Putamen (tissue), 1 donor: ENCODE data around the gene THAP12.
"Not testable (repeated sequence)": the region's sequence is repeated elsewhere in the genome, so short reads cannot be mapped to it uniquely, and the experiment has no call there.

Experiments
- DNase-seq: peaks from one replicate; pipeline ENCODE4 v3.0.0-alpha.2; 2016; ENCODE audit warnings: low spot score

The THAP12 gene, protein sequence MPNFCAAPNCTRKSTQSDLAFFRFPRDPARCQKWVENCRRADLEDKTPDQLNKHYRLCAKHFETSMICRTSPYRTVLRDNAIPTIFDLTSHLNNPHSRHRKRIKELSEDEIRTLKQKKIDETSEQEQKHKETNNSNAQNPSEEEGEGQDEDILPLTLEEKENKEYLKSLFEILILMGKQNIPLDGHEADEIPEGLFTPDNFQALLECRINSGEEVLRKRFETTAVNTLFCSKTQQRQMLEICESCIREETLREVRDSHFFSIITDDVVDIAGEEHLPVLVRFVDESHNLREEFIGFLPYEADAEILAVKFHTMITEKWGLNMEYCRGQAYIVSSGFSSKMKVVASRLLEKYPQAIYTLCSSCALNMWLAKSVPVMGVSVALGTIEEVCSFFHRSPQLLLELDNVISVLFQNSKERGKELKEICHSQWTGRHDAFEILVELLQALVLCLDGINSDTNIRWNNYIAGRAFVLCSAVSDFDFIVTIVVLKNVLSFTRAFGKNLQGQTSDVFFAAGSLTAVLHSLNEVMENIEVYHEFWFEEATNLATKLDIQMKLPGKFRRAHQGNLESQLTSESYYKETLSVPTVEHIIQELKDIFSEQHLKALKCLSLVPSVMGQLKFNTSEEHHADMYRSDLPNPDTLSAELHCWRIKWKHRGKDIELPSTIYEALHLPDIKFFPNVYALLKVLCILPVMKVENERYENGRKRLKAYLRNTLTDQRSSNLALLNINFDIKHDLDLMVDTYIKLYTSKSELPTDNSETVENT

DNA sequence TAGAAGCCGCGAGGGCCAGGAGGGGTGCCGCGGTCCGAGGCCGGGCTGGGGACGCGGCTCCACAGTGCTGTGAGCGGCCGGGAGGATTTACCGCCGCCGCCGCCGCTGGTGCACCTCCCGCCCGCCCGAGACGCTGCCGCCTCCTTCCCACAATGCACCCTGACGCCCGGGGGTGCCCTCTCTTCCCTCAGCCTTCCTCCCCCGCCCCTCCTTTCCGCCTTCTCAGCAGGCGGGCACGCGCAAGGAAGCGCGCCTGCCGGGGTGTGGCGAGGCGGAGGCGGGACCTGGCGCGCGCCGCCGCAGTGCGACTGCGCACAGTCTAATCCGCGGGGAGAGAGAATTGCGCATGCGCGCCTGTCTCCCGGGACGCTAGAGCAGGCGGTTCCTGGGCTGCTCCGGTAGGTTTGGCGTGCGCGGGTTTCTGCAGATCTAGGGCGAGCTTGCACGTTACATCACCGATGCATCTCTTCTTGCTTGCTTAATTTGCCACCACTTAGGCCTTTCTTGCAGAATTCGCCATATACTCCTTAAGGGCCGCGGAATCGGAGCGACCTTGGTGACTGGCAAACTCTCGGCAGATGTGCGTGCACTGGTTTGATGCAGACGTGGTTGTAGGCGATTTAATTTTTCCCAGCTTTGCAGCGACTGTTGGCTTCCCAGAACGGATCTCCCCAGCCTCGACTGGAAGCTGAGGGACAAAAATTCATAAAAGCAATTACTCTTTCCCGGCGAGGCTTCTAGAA, at the start of gene THAP12, which contains the start of gene GVQW3:
TSS of gene THAP12 (minus strand) at position 156 of the 743 bp plus-strand sequence. CDS start 296 bp downstream, outside the sequence.
TSS of gene GVQW3 (plus strand) at position 347 of the 743 bp plus-strand sequence. CDS start 506 bp downstream, outside the sequence.
- peak; percentile 99 for DNase-seq

DNA sequence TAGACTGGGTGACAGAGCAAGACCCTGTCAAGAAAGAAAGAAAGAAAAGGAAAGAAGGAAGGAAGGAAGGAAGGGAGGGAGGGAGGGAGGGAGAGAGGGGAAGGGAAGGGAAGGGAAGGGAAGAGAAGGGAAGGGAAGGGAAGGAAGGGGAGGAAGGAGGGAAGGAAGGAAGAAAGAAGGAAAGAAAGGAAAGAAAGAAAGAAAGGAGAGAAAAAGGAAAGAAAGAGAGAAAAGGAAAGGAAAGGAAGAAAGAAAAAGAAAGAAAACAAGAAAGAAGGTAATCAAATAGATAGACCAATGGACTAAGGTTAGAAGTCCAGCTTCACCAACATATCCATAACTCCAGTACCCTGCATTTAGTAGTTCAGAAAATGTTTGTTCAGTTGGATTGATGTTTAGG, 45.7 kb upstream of the THAP12 start:
- DNase-seq = no peak

DNA sequence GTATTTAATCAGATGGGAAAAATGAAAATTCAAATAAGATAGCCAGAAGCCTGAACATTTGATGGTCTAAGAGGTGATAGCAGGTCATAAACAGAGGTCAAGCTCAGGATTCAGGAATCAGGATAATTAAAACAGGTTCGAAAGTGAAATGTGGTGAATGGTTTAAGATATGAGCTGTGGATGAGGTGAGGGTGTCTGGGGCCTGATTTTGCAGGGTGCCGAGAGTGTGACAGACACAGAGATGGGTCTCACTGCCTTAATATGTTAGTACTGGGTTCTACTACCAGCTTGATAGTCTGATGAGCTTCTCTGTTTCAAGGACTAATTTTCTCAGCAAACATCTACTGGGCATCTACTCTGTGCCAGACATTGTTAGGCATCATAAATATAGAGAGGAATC, 44.0 kb upstream of the THAP12 start:
- no peak for DNase-seq

DNA sequence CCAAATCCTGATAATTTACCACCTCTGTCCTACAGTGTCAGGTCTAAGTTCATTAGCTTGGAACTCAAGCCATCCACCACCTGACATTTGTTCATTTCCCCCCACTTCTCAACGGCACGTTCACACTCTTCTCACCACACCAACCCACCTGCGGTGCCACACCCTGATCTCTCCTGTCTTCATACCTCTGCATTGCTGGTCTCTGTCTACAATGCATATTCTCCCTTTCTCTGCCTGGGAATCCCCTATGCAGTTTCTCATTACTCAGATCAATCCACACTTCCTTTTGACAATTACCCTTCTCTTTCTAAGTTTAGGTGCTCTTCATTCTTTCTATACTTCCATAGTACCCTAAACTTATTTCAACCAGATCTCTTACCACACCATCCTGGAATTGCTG, 43.4 kb upstream of the THAP12 start:
- no peak for DNase-seq

DNA sequence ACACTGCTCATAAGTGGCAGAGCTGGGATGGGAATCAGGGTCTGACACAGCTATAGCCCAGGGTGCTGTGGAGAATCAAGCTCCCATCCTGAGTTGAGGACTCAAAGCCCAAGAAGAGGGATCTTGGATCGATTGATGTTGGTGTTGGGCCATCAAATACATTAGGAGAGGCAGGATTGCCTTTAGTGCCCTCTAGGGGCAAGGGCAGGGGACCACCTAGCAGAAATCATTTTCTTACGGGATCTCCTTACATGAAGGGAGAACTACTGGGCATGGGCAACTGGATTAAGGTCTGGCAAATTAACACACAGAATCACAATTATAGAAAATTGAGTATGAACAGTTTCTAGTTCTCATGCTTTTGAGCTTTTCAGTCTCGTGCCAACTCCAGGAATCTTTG, 39.0 kb upstream of the THAP12 start:
- no peak for DNase-seq

DNA sequence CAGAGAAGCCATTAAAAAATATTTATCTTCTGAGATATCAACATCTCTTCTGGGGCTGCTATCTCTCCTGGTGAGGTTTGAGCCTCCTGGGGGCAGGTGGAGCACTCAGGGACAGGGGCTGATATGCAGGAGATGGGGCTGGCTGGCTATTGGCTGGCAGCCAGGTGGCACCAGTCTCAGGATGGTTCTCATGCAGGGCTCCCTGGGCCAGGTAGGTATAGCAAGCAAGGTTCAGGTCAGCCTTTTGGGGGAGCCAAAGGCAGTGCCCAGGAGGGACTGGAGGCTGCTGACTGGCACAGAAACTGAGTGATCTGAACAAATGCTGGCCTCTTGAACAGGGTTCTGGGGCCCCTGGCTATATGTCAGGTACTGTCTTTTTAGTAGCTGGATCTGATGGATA, 34.1 kb upstream of the THAP12 start:
- DNase-seq = no peak

DNA sequence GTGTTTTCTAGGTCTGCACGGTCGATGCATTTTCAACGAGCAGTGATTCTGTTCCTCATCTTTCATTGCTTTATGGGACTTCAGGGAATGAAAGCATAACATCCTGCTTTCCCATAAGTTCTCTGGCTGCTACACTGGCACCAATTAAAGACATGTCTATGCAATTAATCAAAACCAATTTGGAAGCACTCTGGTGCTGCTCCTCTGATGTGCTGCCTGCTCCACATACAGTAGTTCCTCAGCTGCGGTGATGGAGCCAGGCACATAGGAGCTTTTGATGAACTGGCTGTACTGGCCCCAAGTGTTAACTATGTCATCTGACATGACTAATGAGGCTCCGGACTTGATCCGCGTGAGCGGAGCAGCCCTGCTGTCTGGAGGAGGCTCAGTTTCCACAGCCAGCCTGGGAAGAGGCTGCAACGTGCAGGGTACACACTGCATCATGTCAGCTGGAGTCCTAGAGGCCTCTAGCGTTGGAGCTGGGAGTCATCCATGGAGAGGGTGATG, 30.0 kb upstream of the THAP12 start:
- no peak for DNase-seq

DNA sequence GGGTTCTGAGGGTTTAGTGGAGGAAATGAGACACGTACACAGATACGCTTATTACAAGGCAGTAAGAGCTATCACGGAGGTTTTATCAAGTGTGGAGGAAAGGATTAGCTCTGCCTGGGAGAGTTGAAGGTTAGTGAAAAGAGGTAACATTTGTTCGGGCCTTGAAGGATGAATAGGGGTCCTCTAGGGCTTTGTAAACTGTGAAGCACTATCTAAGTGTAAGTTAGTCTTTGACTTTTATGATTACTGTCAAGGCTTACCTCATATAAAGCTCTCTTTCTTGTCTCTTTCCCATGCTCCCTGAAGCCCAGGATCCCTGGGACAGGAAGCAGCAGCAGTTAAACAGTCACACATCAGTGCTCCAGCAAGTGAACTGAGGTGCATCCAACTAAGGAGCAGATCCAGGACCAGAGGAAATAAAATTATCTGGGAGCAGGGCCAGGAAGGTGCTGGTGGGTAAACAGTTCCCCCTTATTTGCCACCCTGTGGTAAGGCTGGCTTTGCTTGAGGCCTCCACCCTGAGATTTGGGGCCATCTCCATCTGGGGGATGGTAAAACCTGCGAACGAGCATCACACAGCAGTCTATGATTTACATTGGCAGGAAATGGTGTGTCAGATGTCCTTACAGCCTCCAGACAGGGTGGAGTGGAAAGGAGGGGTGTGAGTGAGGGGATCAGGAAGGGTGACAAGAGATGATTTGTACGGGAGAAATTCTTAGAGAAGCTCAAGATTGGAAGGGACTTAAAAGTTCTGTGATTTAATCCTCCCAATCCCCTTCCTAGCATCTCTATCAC, 27.4 kb upstream of the THAP12 start:
- DNase-seq = no peak

DNA sequence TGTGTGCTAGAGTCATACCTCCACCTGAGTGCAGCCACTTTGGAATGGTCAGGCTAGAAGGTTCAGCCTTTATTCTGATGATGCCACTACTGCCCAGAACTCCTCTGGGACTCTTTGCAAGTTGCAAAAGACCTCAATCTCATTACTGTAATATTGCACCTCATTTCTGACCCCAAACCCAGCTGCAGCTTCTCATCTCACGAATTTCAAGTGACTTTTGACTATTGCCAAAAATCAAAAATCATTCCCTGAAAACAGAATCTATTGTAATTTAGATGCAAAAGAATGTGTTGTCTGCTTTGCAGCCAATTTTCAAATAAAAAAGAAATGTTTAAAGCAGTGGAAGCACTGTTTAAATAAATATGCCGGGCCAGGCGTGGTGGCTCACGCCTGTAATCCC, 25.4 kb upstream of the THAP12 start:
- no peak for DNase-seq

DNA sequence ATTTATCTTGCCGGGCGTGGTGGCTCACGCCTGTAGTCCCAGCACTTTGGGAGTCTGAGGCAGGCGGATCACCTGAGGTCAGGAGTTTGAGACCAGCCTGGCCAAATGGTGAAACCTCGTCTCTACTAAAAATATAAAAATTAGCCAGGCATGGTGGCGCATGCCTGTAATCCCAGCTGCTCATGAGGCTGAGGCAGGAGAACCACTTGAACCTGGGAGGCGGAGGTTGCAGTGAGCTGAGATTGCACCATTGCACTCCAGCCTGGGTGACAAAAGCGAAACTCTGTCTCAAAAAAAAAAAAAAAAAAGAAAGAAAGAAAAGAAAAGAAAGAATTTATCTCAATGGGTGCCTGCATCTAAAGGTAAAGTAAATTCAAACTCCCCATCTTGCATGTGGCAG, 20.6 kb upstream of the THAP12 start:
- not testable (repeated sequence) for DNase-seq

DNA sequence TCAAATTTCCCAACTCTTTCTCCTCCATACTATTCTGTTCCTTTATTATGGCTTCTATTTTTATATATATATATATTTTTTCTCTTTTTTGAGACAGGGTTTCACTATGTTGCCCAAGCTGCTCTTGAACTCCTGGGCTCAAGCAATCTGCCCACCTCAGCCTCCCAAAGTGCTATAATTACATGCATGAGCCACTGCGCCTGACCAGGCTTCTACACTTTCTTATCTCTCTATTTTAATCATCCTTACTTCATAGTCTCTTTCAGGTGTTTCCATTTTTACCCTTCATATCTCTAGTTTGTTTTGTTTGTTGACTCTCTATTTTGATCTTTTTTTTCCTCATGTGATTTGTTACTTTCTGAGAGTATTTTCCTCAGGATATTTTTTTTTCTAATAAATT, 20.0 kb upstream of the THAP12 start:
- DNase-seq = no peak

DNA sequence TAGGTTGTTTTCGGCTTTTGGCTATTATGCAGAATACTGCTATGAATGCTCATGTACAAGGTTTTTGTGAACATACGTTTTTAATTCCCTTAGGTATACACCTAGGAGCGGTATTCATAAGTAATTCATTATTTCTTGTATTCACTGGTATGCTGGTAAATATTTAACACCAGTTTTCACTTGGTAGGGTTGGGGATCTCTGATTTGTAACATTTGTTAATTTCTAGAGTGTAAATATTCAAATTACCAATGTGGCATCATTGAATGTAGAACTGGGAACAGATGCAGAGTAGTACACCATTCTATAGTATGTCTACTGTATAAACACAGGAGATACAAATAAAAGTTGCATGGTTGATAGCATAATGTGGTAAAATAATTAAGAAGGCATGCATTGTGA, 16.5 kb upstream of the THAP12 start:
- no peak for DNase-seq

DNA sequence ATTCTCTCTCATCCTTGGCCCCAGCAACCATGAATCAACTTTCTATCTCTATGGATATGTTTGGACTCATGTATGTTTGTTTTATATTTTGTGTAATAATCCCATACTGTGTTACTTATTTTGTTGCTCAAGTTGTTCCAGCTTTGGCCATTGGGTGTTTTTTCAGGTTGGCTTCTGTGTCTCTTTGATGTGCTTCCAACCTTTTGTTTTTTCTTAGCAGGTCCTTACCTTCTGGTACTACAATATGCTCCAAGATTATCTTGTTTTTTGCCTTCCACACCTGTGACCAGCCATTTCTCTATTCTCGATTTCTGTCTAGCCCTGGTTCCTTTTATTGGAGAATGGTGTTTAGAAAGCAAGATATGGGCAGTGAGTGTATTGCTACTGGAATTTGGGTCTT, 14.4 kb upstream of the THAP12 start:
- no peak for DNase-seq

DNA sequence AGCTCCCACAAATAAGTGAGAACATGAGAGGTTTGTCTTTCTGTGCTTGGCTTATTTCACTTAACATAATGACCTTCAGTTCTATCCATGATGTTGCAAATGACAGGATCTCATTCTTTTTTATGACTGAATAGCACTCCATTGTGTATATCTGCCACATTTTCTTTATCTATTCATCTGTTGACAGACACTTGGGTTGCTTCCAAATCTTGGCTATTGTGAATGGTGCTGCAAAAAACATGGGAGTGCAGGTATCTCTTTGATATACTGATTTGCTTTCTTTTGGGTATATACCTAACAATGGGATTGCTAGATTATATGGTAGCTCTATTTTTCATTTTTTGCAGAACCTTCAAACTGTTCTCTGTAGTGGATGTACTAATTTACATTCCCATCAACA, 13.5 kb upstream of the THAP12 start:
- no peak for DNase-seq

DNA sequence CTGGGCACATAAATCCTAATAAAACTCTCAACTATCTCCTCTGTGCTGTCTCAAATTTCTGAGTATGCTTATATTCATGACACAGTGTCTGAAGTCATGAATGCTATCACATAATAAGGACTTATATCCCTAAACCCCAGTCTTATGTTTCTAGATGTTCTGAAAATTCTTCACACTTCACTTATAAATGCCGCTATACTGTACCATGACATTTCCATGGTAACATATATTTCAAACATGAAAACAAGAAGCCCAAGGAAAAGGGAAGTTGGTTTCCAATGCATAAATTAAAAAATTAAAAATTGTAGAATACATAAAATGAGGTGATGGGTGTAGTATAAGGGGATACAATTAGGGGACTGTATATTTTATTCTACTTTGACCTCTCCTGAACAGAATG, 11.9 kb upstream of the THAP12 start:
- no peak for DNase-seq

DNA sequence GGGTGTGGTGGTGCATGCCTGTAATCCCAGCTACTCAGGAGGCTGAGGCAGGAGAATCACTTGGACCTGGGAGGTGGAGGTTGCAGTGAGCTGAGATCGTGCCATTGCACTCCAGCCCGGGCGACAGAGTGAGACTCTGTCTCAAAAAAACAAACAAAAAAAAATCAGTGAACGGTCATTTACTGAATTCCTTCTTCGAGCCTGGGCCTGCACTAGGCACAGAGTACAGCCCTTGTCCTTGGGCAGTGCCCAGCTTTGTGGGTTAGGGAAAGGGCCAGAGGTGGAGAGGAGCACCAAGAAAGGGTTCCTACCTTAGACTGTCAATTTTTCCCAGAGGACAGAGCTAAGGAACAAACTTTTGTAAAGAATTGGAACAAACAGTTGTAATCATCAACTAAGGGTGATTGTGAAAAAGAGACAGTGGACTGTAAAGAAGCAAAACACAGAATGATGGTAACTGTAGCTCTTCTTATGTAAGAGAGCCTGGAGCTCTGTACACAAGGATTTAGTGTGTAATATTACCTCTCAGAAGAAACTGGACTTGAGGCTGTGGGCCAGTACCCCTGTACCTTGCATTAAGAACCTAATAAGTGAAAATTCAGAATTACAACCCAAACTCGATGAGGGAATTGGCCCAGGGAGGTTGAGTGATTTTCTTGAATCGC, 11.0 kb upstream of the THAP12 start:
- DNase-seq = no peak

DNA sequence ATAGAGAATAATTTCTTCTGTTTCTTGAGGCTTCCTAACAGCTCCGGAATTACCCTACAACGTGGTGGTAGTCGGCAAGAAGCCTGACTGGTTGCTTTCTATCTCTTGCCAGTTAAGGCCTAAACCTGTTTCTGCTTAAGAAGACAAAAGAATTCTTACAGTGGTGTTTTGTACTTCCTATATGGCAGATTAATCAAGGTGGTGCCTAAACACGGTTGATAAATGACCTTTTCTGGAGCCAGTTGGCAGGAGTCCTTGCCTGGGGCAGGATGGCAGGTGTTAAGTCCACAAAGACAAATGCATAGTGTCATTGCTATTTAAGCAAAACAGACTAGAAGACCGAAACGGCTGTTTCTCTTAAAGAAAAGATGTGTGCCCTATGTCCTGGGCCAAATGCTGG, 10.1 kb upstream of the THAP12 start:
- no peak for DNase-seq

DNA sequence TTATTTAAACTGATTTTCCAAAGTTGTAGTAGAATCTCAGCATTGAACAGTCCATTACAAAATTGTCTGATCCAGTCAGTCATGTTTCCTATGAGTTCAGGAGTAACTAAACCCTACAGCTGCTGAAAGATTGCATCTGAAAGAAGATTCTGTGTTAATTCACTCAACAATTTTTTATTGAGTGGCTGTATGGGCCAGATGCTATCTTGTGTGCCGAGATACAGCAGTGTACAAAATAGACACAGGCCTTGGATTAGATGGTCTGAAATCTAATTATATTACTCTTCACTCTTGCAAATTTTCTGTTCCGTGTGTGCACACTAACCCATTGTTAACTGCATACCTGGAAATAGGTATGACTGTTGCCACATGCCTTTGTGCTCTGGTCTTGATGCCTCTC, 7.5 kb upstream of the THAP12 start:
- no peak for DNase-seq

DNA sequence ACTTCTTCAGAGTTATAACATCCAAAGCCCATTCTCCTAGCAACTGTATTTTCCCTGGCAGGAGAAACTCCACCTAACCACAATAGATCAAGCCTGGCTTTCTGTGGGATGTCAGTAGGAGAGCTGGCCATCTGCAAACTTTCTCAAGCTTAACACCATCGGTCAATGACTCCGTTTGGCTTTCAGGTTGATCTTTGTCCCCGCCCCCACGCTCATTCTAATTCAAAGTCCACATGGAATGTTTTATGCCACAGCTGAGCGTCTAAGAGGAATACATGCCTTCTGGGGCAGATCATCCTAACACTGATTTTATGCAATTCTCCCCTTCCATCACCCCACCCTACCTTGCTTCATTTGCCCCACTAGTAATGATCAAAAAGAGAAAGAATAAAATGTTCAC, 5.0 kb upstream of the THAP12 start:
- DNase-seq = no peak

DNA sequence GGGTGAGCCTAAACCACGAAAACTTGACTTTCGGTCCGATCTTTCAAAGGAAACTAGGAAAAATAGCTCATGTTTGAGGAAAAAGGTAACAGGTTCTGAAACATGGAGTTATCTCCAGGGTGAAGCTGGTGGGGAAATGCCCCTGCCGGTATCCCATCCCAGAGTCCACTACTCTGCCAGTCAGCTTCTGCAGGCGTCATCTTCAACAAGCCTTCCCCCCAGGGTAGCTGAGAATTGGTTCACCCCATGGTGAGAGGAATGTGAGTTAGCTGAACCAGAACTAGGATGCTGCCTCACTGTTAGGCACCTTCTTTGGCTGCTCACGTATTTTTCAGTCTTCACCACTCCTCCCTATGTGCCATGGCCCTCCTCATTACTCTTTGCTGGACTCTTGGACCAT, 1.3 kb upstream of the THAP12 start:
- no peak for DNase-seq
